ENCODE measurements around the gene SPATA22.

- TF ChIP-seq CTCF (conservative IDR thresholded peaks at IDR 0.05; ENCODE audit: low read depth, low read length) (no peak), EZH2 (IDR thresholded peaks at IDR 0.05; ENCODE audit: low read length, unreplicated experiment) (no peak)
Measured at GRCh38 chr17:3475251-3475685, 3.6 kb upstream of the SPATA22 start.
